Mucosa of rectum (tissue), 2 donors: Measurements from ENCODE around the gene TTC7B.

Experiments
- H3K27ac ChIP-seq, 2 donors: one replicate each; pipeline ENCODE4 v1.7.0; 2013; ENCODE audit warnings: inconsistent platforms in 2 of 2, low read depth in 2 of 2, low read length in 2 of 2
- H3K27me3 ChIP-seq, 2 donors: one replicate each; pipeline ENCODE4 v1.7.0; 2013; ENCODE audit warnings: low read length in 2 of 2; ENCODE audit not compliant: control insufficient read depth in 2 of 2, insufficient read depth in 2 of 2
- H3K36me3 ChIP-seq, 2 donors: one replicate each; pipeline ENCODE4 v1.7.0; 2013; ENCODE audit warnings: low read length in 2 of 2; ENCODE audit not compliant: control insufficient read depth in 2 of 2, insufficient read depth in 2 of 2
- H3K4me1 ChIP-seq, 2 donors: one replicate each; pipeline ENCODE4 v1.7.0; 2013; ENCODE audit warnings: low read length in 2 of 2, mild to moderate bottlenecking in 1 of 2; ENCODE audit not compliant: control insufficient read depth in 2 of 2, insufficient read depth in 2 of 2
- H3K4me3 ChIP-seq, 2 donors: one replicate each; pipeline ENCODE4 v1.7.0; 2013; ENCODE audit warnings: low read length in 2 of 2
- H3K9ac ChIP-seq, 2 donors: one replicate each; pipeline ENCODE4 v1.7.0; 2013; ENCODE audit warnings: low read length in 2 of 2, low read depth in 1 of 2, mild to moderate bottlenecking in 1 of 2
- H3K9me3 ChIP-seq, 2 donors: one replicate each; pipeline ENCODE4 v1.7.0; 2013; ENCODE audit warnings: low read length in 2 of 2; ENCODE audit not compliant: control insufficient read depth in 2 of 2
- donor health status: healthy.
- donor health status: Normal muscosa, but diverticular disease.

The TTC7B gene

GRCh38 chr14:90671382-90672234 lies 144.6 kb downstream of the TTC7B start:
- Histone ChIP-seq H3K27ac (no peak overlapping the region), H3K9ac (no peak overlapping the region)

GRCh38 chr14:90669731-90670130 lies 146.5 kb downstream of the TTC7B start:
- H3K9ac ChIP-seq: no peak overlapping the region
- no peak overlapping the region for H3K27ac ChIP-seq
- H3K36me3 ChIP-seq: no peaks in the 10 kb centered on the region
- H3K4me1 ChIP-seq: peaks cover 0 to 4% of the 10 kb centered on the region in 2 donors
- H3K27me3 ChIP-seq: no peaks in the 10 kb centered on the region
- no peak overlapping the region for H3K4me3 ChIP-seq
- H3K9me3 ChIP-seq: no peaks in the 10 kb centered on the region

More at GRCh38 chr14:90671382-90672234, 144.6 kb downstream of the TTC7B start:
- H3K27me3 ChIP-seq: no peaks in the 10 kb centered on the region
- H3K4me3 ChIP-seq: no peak overlapping the region
- H3K9me3 ChIP-seq: no peaks in the 10 kb centered on the region
- H3K4me1 ChIP-seq: peaks cover 0 to 4% of the 10 kb centered on the region in 2 donors
- H3K36me3 ChIP-seq: no peaks in the 10 kb centered on the region

GRCh38 chr14:90666571-90666970 lies 149.7 kb downstream of the TTC7B start:
- Histone ChIP-seq H3K4me3 (no peak overlapping the region), H3K27ac (peak overlapping the region in 1 of 2 donors; percentile 2), H3K4me1 (peaks cover 3 to 14% of the 10 kb centered on the region in 2 donors)

GRCh38 chr14:90665321-90666000 lies 150.8 kb downstream of the TTC7B start:
- Histone ChIP-seq H3K9me3 (no peaks in the 10 kb centered on the region), H3K9ac (no peak overlapping the region), H3K4me1 (peaks cover 13 to 24% of the 10 kb centered on the region in 2 donors), H3K36me3 (no peaks in the 10 kb centered on the region), H3K27ac (no peak overlapping the region), H3K27me3 (no peaks in the 10 kb centered on the region), H3K4me3 (no peak overlapping the region)

More at GRCh38 chr14:90666571-90666970, 149.7 kb downstream of the TTC7B start:
- Histone ChIP-seq H3K9ac (no peak overlapping the region), H3K9me3 (no peaks in the 10 kb centered on the region), H3K27me3 (no peaks in the 10 kb centered on the region), H3K36me3 (no peaks in the 10 kb centered on the region)

- H3K9ac ChIP-seq: no peak overlapping the region
These were observed 151.3 kb downstream of the TTC7B start for GRCh38 chr14:90664911-90665310.

GRCh38 chr14:90663680-90664079 lies 152.6 kb downstream of the TTC7B start:
- Histone ChIP-seq H3K9me3 (no peaks in the 10 kb centered on the region), H3K9ac (no peak overlapping the region), H3K4me1 (peaks cover 15 to 26% of the 10 kb centered on the region in 2 donors), H3K27me3 (no peaks in the 10 kb centered on the region), H3K27ac (no peak overlapping the region), H3K36me3 (no peaks in the 10 kb centered on the region), H3K4me3 (no peak overlapping the region)

More at GRCh38 chr14:90664911-90665310, 151.3 kb downstream of the TTC7B start:
- Histone ChIP-seq H3K27me3 (no peaks in the 10 kb centered on the region), H3K4me1 (peaks cover 15 to 26% of the 10 kb centered on the region in 2 donors), H3K4me3 (no peak overlapping the region), H3K27ac (no peak overlapping the region), H3K9me3 (no peaks in the 10 kb centered on the region), H3K36me3 (no peaks in the 10 kb centered on the region)

- H3K9me3 ChIP-seq: no peaks in the 10 kb centered on the region
- no peaks in the 10 kb centered on the region for H3K36me3 ChIP-seq
- no peak overlapping the region for H3K4me3 ChIP-seq
- peaks cover 15 to 26% of the 10 kb centered on the region in 2 donors for H3K4me1 ChIP-seq
- H3K27ac ChIP-seq: no peak overlapping the region
- H3K9ac ChIP-seq: no peak overlapping the region
- no peaks in the 10 kb centered on the region for H3K27me3 ChIP-seq
These were observed 153.1 kb downstream of the TTC7B start for GRCh38 chr14:90663140-90663539.

GRCh38 chr14:90661866-90662265 lies 154.4 kb downstream of the TTC7B start:
- Histone ChIP-seq H3K27me3 (no peaks in the 10 kb centered on the region), H3K9me3 (no peaks in the 10 kb centered on the region), H3K27ac (peak overlapping the region; percentile 79), H3K9ac (peak overlapping the region in 1 of 2 donors; percentile 54), H3K4me3 (no peak overlapping the region), H3K4me1 (peaks cover 18 to 23% of the 10 kb centered on the region in 2 donors), H3K36me3 (no peaks in the 10 kb centered on the region)

- Histone ChIP-seq H3K4me3 (peak overlapping the region; percentile 56 to 60), H3K27ac (peak overlapping the region; percentile 79), H3K9ac (peak overlapping the region; percentile 9 to 54), H3K36me3 (no peaks in the 10 kb centered on the region), H3K4me1 (peaks cover 18 to 22% of the 10 kb centered on the region in 2 donors), H3K27me3 (no peaks in the 10 kb centered on the region), H3K9me3 (no peaks in the 10 kb centered on the region)
These were observed 155.2 kb downstream of the TTC7B start for GRCh38 chr14:90660865-90661570.
